K562 (cell line): ENCODE results near the gene SNAPC2. TPM values are rescaled to one million over a fixed set of nuclear protein-coding genes. Genes with fewer than 3 reads are reported as not detected.
A peak's percentile ranks its signal among the peaks of the same experiment; 100 is the strongest.

Experiments used
- AFF1 ChIP-seq, 2 experiments: fragments of 450-650 bp; IDR thresholded peaks; 2 replicates each; pipeline ENCODE4 v1.6.1; 2018; ENCODE audit warnings: mild to moderate bottlenecking in 2 of 2, low read depth in 1 of 2; ENCODE audit not compliant: partially characterized antibody in 2 of 2
- ARNT ChIP-seq, 2 experiments: fragments of 450-650 bp; IDR thresholded peaks; 2 replicates each; pipeline ENCODE4 v1.6.1; 2016; ENCODE audit warnings: mild to moderate bottlenecking in 1 of 2
- BDP1 ChIP-seq: IDR thresholded peaks from 3 replicates; pipeline ENCODE4 v1.6.1; 2011; ENCODE audit not compliant: insufficient read length, insufficient read depth
- CAMTA2 ChIP-seq: fragments of 250-450 bp; sonication (Bioruptor Pico); conservative IDR thresholded peaks from 2 replicates; pipeline ENCODE4 v1.5.1; 2022
- DIDO1 ChIP-seq: fragments of 450-650 bp; IDR thresholded peaks from 2 replicates; pipeline ENCODE4 v1.6.1; 2016; ENCODE audit warnings: low read depth, missing biosample characterization, missing genetic modification characterization
- EP400 ChIP-seq: fragments of 450-650 bp; IDR thresholded peaks from 2 replicates; pipeline ENCODE4 v1.6.1; 2017; ENCODE audit warnings: antibody characterized with exemption, mild to moderate bottlenecking, moderate library complexity
- ETV1 ChIP-seq: fragments of 450-650 bp; conservative IDR thresholded peaks from 2 replicates; pipeline ENCODE4 v1.6.1; 2016; ENCODE audit warnings: missing genetic modification characterization, control low read depth, low read depth, missing compliant biosample characterization
- FOSL1 ChIP-seq: fragments of 200-800 bp; sonication (Bioruptor generic); conservative IDR thresholded peaks from 2 replicates; pipeline ENCODE4 v1.6.1; 2016; ENCODE audit warnings: missing genetic modification characterization, missing compliant biosample characterization
- FOXO4 ChIP-seq: fragments of 450-650 bp; formaldehyde crosslinking; IDR thresholded peaks from 2 replicates; pipeline ENCODE4 v1.4.0; 2020; ENCODE audit warnings: mild to moderate bottlenecking, moderate library complexity
- FUS ChIP-seq: fragments of 200-400 bp; formaldehyde crosslinking; optimal IDR thresholded peaks from 2 replicates; pipeline ENCODE3; 2017; ENCODE audit warnings: low read depth, low read length
- HBP1 ChIP-seq: fragments of 450-650 bp; formaldehyde crosslinking; IDR thresholded peaks from 2 replicates; pipeline ENCODE4 v1.4.0; 2022; ENCODE audit warnings: missing genetic modification characterization
- HDAC1 ChIP-seq, 2 experiments: fragments of 450-650 bp; IDR thresholded peaks; 2 replicates each; pipeline ENCODE4 v1.6.1; 2016 to 2017; ENCODE audit warnings: inconsistent platforms in 1 of 2, mild to moderate bottlenecking in 1 of 2, moderate library complexity in 1 of 2
- HDAC6 ChIP-seq: IDR thresholded peaks from 2 replicates; pipeline ENCODE4 v1.6.1; 2012; ENCODE audit warnings: low read depth, mild to moderate bottlenecking, control low read depth, inconsistent platforms, low read length, moderate library complexity
- HMGN3 ChIP-seq: IDR thresholded peaks from 2 replicates; pipeline ENCODE4 v1.6.1; 2011; ENCODE audit warnings: borderline replicate concordance, low read depth, mild to moderate bottlenecking, mixed read lengths, low read length; ENCODE audit not compliant: insufficient read length; ENCODE audit errors: extremely low read depth
- KDM4B ChIP-seq, 2 experiments: fragments of 450-650 bp in 1 of 2; sonication (generic) in 1 of 2; IDR thresholded peaks; 2 replicates each; pipeline ENCODE4 v1.6.1; 2016 to 2017; ENCODE audit warnings: borderline replicate concordance in 2 of 2, antibody characterized with exemption in 1 of 2, low read depth in 1 of 2, mild to moderate bottlenecking in 1 of 2
- SPI1 ChIP-seq: IDR thresholded peaks from 2 replicates; pipeline ENCODE4 v1.6.1; 2011; ENCODE audit warnings: low read depth, low read length, control low read depth, borderline replicate concordance
- ZC3H8 ChIP-seq: fragments of 450-650 bp; IDR thresholded peaks from 2 replicates; pipeline ENCODE4 v1.6.1; 2017
- ZNF140 ChIP-seq: fragments of 250-450 bp; sonication (Bioruptor Pico); IDR thresholded peaks from 2 replicates; pipeline ENCODE4 v1.8.0; 2021; ENCODE audit warnings: moderate library complexity, mild to moderate bottlenecking, inconsistent platforms
- ZNF586 ChIP-seq: fragments of 450-650 bp; formaldehyde crosslinking; conservative IDR thresholded peaks from 2 replicates; pipeline ENCODE4 v1.4.0; 2020; ENCODE audit warnings: mild to moderate bottlenecking, moderate library complexity
- ZNF655 ChIP-seq: fragments of 250-450 bp; sonication (Bioruptor Pico); IDR thresholded peaks from 2 replicates; pipeline ENCODE4 v1.5.0; 2021
- polyA plus RNA-seq, 8 experiments: library from polyadenylated mRNA; depleted of rRNA in 4 of 8; stranded (reverse) in 5 of 8; unstranded in 3 of 8; fragments of >200 nt; fragmentation: Nextera tagmentation in 2 of 8; fragmentation: Illumina TruSeq in 1 of 8; extraction: Ambion mirVana in 2 of 8; extraction: Trizol in 1 of 8; gene quantifications; 2 replicates each; pipeline versions ENCODE4 v1.2.1 to v1.2.3, GENCODE V29; 2011 to 2014; ENCODE audit warnings: inconsistent platforms in 1 of 8, missing spikeins in 1 of 8
- total RNA-seq, 7 experiments: library from RNA; depleted of rRNA in 6 of 7; stranded (reverse); fragments of >200 nt in 6 of 7; fragmentation: Illumina TruSeq in 2 of 7; extraction: Trizol in 2 of 7; gene quantifications; 2 replicates each; pipeline versions ENCODE4 v1.2.1 to v1.2.3, GENCODE V29; 2011 to 2021; ENCODE audit warnings: low replicate concordance in 1 of 7

SNAPC2 gene
- total and polyA plus RNA-seq, 9 of the 15 experiments (the other 6 are each of a cell fraction or from before 2014, with no cell fraction given): 0.59 to 45.1 (median 15.3) TPM

GRCh38 chr19:7871437-7872305, 48.5 kb upstream of the SNAPC2 start (continued):
- no peak for TF ChIP-seq HBP1
- TF ChIP-seq BDP1: no peak
- no peak for TF ChIP-seq EP400
- no peak for TF ChIP-seq FOXO4 (CRISPR knock-in tag)
- TF ChIP-seq ARNT (IDR thresholded peaks at IDR 0.05): peak in 1 of 2 experiments; percentile 21; a peak in 1 of 4 replicates
- TF ChIP-seq CAMTA2 (CRISPR knock-in tag): no peak
- TF ChIP-seq HDAC1 (IDR thresholded peaks at IDR 0.05): peak in 1 of 2 experiments; percentile 87; a peak in 2 of 4 replicates
- TF ChIP-seq ZC3H8: no peak
- no peak for TF ChIP-seq ETV1
- no peak for TF ChIP-seq FUS
- no peak for TF ChIP-seq SPI1
- TF ChIP-seq ZNF586 (CRISPR knock-in tag): no peak
- no peak for TF ChIP-seq AFF1 (IDR thresholded peaks at IDR 0.05; ENCODE audit: low read depth in 1 of 2, partially characterized antibody in 2 of 2)
- TF ChIP-seq ZNF140 (CRISPR knock-in tag): no peak
- no peak for TF ChIP-seq DIDO1 (tag)
- no peak for TF ChIP-seq KDM4B (IDR thresholded peaks at IDR 0.05; ENCODE audit: borderline replicate concordance in 2 of 2, low read depth in 1 of 2)
- TF ChIP-seq ZNF655: no peak
- TF ChIP-seq FOSL1 (tag): no peak
- no peak for TF ChIP-seq HDAC6
- TF ChIP-seq HMGN3: peak; percentile 20
